MM.1S (cell line): ENCODE results near the gene DNAJB8.

Experiments used
- DNase-seq: peaks from one replicate; pipeline ENCODE4 v3.0.0-alpha.2; 2015
- H2AFZ ChIP-seq: fragments of 300-600 bp; sonication (generic); 2 replicates; pipeline ENCODE4 v1.6.0; 2016; ENCODE audit warnings: antibody characterized with exemption, low read length
- H3F3A ChIP-seq: fragments of 300-600 bp; sonication (generic); 2 replicates; pipeline ENCODE4 v1.6.1; 2016; ENCODE audit warnings: mild to moderate bottlenecking, antibody characterized with exemption, low read length, moderate library complexity, mixed read lengths; ENCODE audit not compliant: insufficient read depth
- H3K27ac ChIP-seq: fragments of 300-600 bp; sonication (generic); 2 replicates; pipeline ENCODE4 v1.5.1; 2016; ENCODE audit warnings: mild to moderate bottlenecking, low read length
- H3K27me3 ChIP-seq: fragments of 300-600 bp; sonication (generic); replicated peaks from 2 replicates; pipeline ENCODE4 v1.6.0; 2016; ENCODE audit warnings: low read length; ENCODE audit not compliant: insufficient read depth
- H3K36me3 ChIP-seq: fragments of 300-600 bp; sonication (generic); replicated peaks from 2 replicates; pipeline ENCODE4 v1.6.1; 2016; ENCODE audit warnings: mild to moderate bottlenecking, low read length, mixed read lengths; ENCODE audit not compliant: insufficient read depth
- H3K4me1 ChIP-seq: fragments of 300-600 bp; sonication (generic); 2 replicates; pipeline ENCODE4 v1.6.1; 2016; ENCODE audit warnings: low read length, mixed read lengths
- H3K4me2 ChIP-seq: fragments of 300-600 bp; sonication (generic); 2 replicates; pipeline ENCODE4 v1.6.0; 2016; ENCODE audit warnings: low read depth, low read length
- H3K4me3 ChIP-seq: fragments of 300-600 bp; sonication (generic); 2 replicates; pipeline ENCODE4 v1.5.1; 2016; ENCODE audit warnings: low read length, mixed read lengths
- H3K79me2 ChIP-seq: fragments of 300-600 bp; sonication (generic); 2 replicates; pipeline ENCODE4 v1.6.1; 2016; ENCODE audit warnings: mixed run types, low read length, mixed read lengths
- H3K9ac ChIP-seq: fragments of 300-600 bp; sonication (generic); 2 replicates; pipeline ENCODE4 v1.6.1; 2016; ENCODE audit warnings: low read length, mixed read lengths
- H3K9me2 ChIP-seq: fragments of 300-600 bp; sonication (generic); replicated peaks from 2 replicates; pipeline ENCODE4 v1.6.1; 2016; ENCODE audit warnings: mild to moderate bottlenecking, low read length, mixed read lengths; ENCODE audit not compliant: insufficient read depth
- H3K9me3 ChIP-seq: fragments of 300-600 bp; sonication (generic); replicated peaks from 2 replicates; pipeline ENCODE4 v1.6.1; 2016; ENCODE audit warnings: mild to moderate bottlenecking, low read length, mixed read lengths; ENCODE audit not compliant: insufficient read depth
- H4K20me1 ChIP-seq: fragments of 300-600 bp; sonication (generic); 2 replicates; pipeline ENCODE4 v1.6.1; 2016; ENCODE audit warnings: mild to moderate bottlenecking, low read length, moderate library complexity, mixed read lengths; ENCODE audit not compliant: insufficient read depth
- EZH2 ChIP-seq: fragments of 300-600 bp; sonication (generic); optimal IDR thresholded peaks from 2 replicates; pipeline ENCODE3; 2017; ENCODE audit warnings: low read depth, mild to moderate bottlenecking, antibody characterized with exemption, low read length, mixed read lengths
- EZH2phosphoT487 ChIP-seq: fragments of 300-600 bp; sonication (generic); IDR thresholded peaks from 2 replicates; pipeline ENCODE4 v1.6.1; 2018; ENCODE audit warnings: antibody characterized with exemption, low read length
- TF ChIP-seq, protein P1 (sequence below): fragments of 300-600 bp; sonication (generic); IDR thresholded peaks from 2 replicates; pipeline ENCODE4 v1.5.1; 2016; ENCODE audit warnings: antibody characterized with exemption, low read length, mixed read lengths

The DNAJB8 gene

DNA sequence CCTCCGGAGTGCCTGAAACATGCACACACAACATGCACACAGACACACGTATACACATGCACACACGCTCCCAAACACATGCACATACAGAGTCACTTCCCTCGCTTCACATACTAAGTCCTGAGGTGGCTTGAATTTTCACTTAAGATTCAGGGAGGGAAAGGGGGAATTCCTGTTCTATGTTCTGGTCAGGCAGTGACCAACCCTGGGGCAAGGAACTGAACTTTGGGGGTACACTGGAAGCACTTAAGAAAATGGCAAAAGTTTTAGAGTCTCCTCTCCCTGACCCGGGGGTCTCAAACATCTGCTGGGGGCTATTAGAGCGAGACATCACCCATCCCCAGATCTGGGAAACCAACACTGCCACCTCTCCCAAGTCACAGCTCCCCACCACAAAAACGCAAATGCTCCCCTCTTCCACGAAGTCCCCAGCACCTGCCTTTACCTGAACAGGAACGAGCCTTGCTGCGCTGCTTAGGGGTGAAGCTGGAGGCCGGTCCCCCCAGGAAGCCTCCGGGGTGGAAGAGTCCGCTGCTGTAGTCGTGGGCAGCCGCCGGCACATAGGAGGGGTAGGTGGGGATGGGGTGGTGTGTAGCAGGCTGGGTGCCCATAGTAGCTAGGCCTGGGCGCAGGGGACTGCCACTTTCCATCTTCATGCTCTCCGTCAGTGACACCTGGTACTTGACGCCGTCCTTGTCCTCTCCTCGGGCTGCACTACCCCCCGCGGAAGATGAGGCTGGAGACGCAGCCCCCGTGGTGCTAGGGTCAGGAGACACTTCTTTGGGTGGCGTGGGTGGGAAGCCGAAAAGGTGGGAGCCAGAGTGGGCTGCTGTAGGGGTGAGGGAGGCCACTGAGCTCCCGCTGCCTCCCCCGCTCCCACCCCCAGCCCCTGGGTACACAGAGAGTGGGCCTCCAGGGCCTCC is 18.9 kb upstream of the DNAJB8 start:
- Histone ChIP-seq H3K9me2 (no peaks in the 10 kb centered on the region), H3K36me3 (no peaks in the 10 kb centered on the region), H4K20me1 (no peaks in the 10 kb centered on the region), H3K9ac (no peak overlapping the region), H3K27ac (no peak overlapping the region), H3K9me3 (no peaks in the 10 kb centered on the region), H3K4me3 (no peak overlapping the region), H2AFZ (no peak overlapping the region), H3F3A (no peaks in the 10 kb centered on the region), H3K79me2 (no peaks in the 10 kb centered on the region), H3K27me3 (peaks cover 100% of the 10 kb centered on the region), H3K4me2 (no peak overlapping the region), H3K4me1 (0 out of 2 replicates have a peak, but pooled peaks cover 4% of the 10 kb centered on the region)
- TF ChIP-seq EZH2phosphoT487 (no peak), EZH2 (no peak)
- TF ChIP-seq, protein P1, sequence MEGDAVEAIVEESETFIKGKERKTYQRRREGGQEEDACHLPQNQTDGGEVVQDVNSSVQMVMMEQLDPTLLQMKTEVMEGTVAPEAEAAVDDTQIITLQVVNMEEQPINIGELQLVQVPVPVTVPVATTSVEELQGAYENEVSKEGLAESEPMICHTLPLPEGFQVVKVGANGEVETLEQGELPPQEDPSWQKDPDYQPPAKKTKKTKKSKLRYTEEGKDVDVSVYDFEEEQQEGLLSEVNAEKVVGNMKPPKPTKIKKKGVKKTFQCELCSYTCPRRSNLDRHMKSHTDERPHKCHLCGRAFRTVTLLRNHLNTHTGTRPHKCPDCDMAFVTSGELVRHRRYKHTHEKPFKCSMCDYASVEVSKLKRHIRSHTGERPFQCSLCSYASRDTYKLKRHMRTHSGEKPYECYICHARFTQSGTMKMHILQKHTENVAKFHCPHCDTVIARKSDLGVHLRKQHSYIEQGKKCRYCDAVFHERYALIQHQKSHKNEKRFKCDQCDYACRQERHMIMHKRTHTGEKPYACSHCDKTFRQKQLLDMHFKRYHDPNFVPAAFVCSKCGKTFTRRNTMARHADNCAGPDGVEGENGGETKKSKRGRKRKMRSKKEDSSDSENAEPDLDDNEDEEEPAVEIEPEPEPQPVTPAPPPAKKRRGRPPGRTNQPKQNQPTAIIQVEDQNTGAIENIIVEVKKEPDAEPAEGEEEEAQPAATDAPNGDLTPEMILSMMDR: no peak
- DNase-seq: no peak

DNA sequence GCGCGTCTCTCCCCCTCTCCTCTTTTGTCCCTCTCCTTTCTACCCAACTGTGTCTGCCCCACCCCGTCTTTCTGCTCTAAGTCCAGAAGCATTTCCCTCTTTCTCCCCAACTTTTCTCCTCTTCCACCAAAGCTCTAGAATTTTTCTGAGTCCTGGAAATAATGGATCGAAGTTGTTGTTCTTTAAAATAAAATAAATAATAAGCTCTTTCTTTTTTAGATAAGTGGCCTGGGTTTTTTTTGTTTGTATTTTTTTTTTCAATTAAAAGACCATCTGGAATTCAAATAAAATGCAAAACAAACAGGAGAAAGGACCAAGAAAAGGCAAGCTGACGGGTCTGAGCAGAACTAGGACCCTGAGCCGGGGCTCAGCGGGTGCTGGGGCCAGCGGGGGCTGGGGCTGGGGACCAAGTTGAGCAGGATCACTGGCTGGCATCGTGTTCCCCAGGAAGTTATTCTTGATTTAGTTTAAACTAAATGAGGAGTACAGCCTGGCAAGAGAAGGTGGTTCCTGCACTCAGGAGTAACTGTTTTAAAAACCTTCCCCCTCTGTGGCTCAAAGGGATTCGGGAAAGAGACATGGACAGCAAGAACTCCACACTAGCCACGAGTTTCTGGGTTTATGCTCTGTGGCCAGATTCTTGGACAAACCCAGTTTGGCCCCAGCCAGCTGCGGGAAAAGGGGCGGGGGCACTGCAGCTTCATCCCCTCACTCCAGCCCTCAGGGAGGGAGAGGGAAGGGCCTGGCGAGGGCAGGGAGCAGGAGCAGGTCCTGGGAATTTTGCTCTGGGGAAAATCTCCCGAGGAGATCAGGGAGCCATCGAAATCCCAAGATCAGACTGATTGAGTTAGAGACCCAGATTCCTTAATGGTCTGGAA is 18.0 kb upstream of the DNAJB8 start:
- DNase-seq: no peak
- H3K9me2 ChIP-seq: no peaks in the 10 kb centered on the region
- H3K79me2 ChIP-seq: no peaks in the 10 kb centered on the region
- no peak overlapping the region for H3K4me2 ChIP-seq
- TF ChIP-seq EZH2 (no peak), EZH2phosphoT487 (no peak)
- TF ChIP-seq, protein P1: no peak
- no peak overlapping the region for H2AFZ ChIP-seq
- H3K9me3 ChIP-seq: no peaks in the 10 kb centered on the region
- no peaks in the 10 kb centered on the region for H3F3A ChIP-seq
- H3K9ac ChIP-seq: no peak overlapping the region
- H3K4me3 ChIP-seq: no peak overlapping the region
- H4K20me1 ChIP-seq: no peaks in the 10 kb centered on the region
- no peaks in the 10 kb centered on the region for H3K36me3 ChIP-seq
- H3K27ac ChIP-seq: no peak overlapping the region
- no peaks in the 10 kb centered on the region for H3K4me1 ChIP-seq
- peaks cover 100% of the 10 kb centered on the region for H3K27me3 ChIP-seq

DNA sequence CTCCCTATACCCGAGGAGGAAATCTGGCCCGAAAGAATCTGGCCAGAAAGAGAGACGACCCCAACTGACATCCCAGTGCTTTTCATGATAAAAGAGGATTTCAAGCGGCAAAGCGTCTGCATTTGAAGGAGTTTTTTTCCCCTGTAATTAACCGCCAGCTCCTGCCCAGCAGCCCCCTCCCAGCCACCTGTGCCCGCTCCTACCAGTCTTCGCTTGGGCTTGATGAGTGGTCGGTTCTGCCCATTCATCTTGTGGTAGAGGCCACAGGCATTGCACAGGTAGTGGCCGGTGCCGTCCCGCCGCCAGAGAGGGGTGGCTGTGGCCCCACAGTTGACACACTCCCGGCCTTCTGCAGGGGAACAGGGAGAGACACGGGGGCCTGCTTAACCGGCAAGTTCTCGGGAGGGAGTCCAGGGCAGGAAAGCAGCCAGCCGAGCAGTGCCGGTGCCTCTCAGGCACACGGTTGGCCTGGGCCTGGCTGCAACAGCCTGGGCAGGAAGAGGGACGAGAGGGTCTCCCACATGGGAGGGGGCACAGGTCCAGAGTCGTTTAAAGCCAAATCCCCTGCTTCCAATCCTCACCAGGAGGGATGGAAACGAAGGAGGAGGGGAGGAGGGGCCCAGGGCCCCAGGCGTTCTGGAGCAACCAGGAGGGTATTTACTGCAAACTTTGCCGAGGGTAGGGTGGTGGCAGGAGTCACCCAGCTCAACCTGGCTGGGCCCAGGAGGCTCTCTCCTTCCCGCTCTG is 17.1 kb upstream of the DNAJB8 start:
- H3K4me2 ChIP-seq: peak overlapping the region; percentile 5; the same call in 1 of the 2 replicates
- H3K4me3 ChIP-seq: no peak overlapping the region
- no peak for TF ChIP-seq EZH2
- TF ChIP-seq, protein P1: no peak
- no peak for TF ChIP-seq EZH2phosphoT487
- no peak for DNase-seq
- no peaks in the 10 kb centered on the region for H4K20me1 ChIP-seq
- no peaks in the 10 kb centered on the region for H3K36me3 ChIP-seq
- H3F3A ChIP-seq: no peaks in the 10 kb centered on the region
- no peak overlapping the region for H2AFZ ChIP-seq
- no peaks in the 10 kb centered on the region for H3K4me1 ChIP-seq
- no peaks in the 10 kb centered on the region for H3K9me3 ChIP-seq
- no peak overlapping the region for H3K9ac ChIP-seq
- no peak overlapping the region for H3K27ac ChIP-seq
- H3K79me2 ChIP-seq: no peaks in the 10 kb centered on the region
- no peaks in the 10 kb centered on the region for H3K9me2 ChIP-seq
- H3K27me3 ChIP-seq: peaks cover 100% of the 10 kb centered on the region
